ENCODE data around the gene DIAPH3.

DNA sequence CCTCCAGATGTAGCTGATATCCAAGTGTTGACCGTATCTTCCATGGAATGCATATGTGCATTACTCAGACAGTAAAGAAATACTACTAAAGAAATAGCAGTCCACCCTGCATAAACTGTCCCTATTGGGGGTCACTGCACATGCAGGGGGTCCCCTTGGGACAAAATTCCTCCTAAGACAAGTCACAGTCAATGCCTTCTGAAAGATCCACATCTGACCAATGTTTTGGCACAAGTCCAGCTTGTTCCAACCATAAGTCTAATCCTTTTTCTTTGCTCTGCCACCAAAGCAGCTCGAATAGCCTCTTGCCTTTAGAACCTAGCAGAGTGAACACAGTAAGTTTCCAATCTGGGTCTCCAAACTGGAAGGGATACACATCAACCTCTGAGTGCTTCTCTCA lies 87.9 kb downstream of the DIAPH3 start:
- TF ChIP-seq, protein P1, sequence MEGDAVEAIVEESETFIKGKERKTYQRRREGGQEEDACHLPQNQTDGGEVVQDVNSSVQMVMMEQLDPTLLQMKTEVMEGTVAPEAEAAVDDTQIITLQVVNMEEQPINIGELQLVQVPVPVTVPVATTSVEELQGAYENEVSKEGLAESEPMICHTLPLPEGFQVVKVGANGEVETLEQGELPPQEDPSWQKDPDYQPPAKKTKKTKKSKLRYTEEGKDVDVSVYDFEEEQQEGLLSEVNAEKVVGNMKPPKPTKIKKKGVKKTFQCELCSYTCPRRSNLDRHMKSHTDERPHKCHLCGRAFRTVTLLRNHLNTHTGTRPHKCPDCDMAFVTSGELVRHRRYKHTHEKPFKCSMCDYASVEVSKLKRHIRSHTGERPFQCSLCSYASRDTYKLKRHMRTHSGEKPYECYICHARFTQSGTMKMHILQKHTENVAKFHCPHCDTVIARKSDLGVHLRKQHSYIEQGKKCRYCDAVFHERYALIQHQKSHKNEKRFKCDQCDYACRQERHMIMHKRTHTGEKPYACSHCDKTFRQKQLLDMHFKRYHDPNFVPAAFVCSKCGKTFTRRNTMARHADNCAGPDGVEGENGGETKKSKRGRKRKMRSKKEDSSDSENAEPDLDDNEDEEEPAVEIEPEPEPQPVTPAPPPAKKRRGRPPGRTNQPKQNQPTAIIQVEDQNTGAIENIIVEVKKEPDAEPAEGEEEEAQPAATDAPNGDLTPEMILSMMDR (IDR thresholded peaks at IDR 0.05): no peak
- TF ChIP-seq, protein P2, sequence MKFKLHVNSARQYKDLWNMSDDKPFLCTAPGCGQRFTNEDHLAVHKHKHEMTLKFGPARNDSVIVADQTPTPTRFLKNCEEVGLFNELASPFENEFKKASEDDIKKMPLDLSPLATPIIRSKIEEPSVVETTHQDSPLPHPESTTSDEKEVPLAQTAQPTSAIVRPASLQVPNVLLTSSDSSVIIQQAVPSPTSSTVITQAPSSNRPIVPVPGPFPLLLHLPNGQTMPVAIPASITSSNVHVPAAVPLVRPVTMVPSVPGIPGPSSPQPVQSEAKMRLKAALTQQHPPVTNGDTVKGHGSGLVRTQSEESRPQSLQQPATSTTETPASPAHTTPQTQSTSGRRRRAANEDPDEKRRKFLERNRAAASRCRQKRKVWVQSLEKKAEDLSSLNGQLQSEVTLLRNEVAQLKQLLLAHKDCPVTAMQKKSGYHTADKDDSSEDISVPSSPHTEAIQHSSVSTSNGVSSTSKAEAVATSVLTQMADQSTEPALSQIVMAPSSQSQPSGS (CRISPR knock-in tag; IDR thresholded peaks at IDR 0.05; ENCODE audit: borderline replicate concordance, low read depth): no peak
- TF ChIP-seq, protein P3, sequence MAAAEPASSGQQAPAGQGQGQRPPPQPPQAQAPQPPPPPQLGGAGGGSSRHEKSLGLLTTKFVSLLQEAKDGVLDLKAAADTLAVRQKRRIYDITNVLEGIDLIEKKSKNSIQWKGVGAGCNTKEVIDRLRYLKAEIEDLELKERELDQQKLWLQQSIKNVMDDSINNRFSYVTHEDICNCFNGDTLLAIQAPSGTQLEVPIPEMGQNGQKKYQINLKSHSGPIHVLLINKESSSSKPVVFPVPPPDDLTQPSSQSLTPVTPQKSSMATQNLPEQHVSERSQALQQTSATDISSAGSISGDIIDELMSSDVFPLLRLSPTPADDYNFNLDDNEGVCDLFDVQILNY (CRISPR knock-in tag; IDR thresholded peaks at IDR 0.05): no peak
- TF ChIP-seq, protein P4, sequence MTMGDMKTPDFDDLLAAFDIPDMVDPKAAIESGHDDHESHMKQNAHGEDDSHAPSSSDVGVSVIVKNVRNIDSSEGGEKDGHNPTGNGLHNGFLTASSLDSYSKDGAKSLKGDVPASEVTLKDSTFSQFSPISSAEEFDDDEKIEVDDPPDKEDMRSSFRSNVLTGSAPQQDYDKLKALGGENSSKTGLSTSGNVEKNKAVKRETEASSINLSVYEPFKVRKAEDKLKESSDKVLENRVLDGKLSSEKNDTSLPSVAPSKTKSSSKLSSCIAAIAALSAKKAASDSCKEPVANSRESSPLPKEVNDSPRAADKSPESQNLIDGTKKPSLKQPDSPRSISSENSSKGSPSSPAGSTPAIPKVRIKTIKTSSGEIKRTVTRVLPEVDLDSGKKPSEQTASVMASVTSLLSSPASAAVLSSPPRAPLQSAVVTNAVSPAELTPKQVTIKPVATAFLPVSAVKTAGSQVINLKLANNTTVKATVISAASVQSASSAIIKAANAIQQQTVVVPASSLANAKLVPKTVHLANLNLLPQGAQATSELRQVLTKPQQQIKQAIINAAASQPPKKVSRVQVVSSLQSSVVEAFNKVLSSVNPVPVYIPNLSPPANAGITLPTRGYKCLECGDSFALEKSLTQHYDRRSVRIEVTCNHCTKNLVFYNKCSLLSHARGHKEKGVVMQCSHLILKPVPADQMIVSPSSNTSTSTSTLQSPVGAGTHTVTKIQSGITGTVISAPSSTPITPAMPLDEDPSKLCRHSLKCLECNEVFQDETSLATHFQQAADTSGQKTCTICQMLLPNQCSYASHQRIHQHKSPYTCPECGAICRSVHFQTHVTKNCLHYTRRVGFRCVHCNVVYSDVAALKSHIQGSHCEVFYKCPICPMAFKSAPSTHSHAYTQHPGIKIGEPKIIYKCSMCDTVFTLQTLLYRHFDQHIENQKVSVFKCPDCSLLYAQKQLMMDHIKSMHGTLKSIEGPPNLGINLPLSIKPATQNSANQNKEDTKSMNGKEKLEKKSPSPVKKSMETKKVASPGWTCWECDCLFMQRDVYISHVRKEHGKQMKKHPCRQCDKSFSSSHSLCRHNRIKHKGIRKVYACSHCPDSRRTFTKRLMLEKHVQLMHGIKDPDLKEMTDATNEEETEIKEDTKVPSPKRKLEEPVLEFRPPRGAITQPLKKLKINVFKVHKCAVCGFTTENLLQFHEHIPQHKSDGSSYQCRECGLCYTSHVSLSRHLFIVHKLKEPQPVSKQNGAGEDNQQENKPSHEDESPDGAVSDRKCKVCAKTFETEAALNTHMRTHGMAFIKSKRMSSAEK (CRISPR knock-in tag; IDR thresholded peaks at IDR 0.05; ENCODE audit: borderline replicate concordance): no peak
- TF ChIP-seq, protein P5, sequence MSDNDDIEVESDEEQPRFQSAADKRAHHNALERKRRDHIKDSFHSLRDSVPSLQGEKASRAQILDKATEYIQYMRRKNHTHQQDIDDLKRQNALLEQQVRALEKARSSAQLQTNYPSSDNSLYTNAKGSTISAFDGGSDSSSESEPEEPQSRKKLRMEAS (CRISPR knock-in tag; IDR thresholded peaks at IDR 0.05): no peak

Measured in WTC11 (cell line).